KOPT-K1 (cell line): ENCODE results near the gene SFI1.

ENCODE experiments used
- H3K27ac ChIP-seq: fragments of 200-600 bp; sonication (generic); 2 replicates; pipeline ENCODE4 v1.5.1; 2016; ENCODE audit warnings: antibody characterized with exemption, mild to moderate bottlenecking, low read depth, low read length; ENCODE audit not compliant: poor library complexity, severe bottlenecking
- H3K36me3 ChIP-seq: fragments of 200-600 bp; sonication (generic); 2 replicates; pipeline ENCODE4 v1.5.1; 2017; ENCODE audit warnings: antibody characterized with exemption, mild to moderate bottlenecking, low read length, moderate library complexity; ENCODE audit not compliant: insufficient read depth
- H3K9me3 ChIP-seq: fragments of 200-600 bp; sonication (generic); 2 replicates; pipeline ENCODE4 v1.5.1; 2017; ENCODE audit warnings: antibody characterized with exemption, low read length, mild to moderate bottlenecking; ENCODE audit not compliant: insufficient read depth, poor library complexity, severe bottlenecking

SFI1 gene

DNA sequence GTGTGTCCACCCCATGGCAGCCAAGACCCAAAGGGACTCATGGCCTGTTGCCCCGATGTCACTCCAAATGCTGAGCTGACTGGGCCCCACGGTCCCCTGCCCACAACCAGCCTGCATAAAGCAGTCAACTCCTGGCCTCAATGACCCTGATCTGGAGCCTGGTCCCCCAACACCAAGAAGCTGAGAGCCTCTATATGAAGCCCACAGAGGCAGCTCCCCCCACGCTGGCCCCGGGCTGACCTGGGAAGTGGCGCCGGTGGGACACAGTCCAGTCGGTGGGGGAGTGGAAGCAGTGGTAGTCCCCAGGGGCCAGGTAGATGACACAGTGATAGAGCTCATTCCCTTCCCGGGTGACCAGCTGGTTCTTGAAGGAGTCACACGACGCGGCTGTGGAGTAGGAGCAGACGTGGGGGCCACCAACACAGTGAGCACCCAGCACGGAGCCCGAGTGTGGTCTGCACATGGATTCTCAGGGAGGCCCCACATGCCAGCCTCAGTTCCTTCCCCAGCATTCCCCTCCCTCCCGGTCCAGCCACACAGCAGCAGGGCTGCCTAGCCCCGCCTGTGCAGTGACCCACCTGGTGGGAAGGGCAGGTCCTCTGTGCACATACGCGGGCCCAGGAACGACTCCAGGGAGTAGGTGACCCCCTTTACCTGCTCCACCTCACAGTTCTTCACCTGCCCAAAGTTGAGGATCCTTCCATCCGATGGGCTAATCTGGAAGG is 124.6 kb downstream of the SFI1 start:
- Histone ChIP-seq H3K9me3 (no peaks in the 10 kb centered on the region), H3K36me3 (peaks cover 100% of the 10 kb centered on the region), H3K27ac (no peak overlapping the region)

DNA sequence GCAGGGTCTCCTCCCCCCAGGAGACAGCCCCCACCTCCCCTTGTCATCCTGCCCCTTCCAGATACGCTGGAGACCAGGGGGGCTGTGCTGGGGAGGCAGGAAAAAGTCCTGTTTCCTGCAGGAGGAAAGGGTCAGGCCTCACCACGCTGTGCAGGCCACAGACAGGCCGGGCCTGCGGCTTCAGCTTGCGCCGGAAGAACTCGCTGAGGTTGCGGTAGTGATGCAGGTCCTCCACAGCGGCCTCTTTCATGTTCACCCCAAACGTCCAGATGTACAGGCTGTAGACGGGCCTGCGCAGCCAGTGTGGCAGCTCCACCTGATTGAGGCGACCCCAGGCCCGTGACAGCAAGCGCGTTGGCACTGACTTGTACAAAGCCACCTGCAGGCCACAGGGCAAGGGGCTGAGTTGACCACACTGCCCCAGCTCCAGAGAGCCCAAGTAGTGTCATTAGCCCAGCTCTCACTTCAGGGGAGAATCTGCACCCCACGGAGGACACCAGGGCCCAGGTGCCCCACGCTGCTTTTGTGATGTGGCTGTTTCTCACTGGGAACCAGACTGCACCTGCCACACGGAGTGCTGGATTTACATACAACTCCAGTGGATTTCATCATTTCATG is 125.3 kb downstream of the SFI1 start:
- Histone ChIP-seq H3K36me3 (peaks cover 100% of the 10 kb centered on the region), H3K27ac (no peak overlapping the region), H3K9me3 (no peaks in the 10 kb centered on the region)

DNA sequence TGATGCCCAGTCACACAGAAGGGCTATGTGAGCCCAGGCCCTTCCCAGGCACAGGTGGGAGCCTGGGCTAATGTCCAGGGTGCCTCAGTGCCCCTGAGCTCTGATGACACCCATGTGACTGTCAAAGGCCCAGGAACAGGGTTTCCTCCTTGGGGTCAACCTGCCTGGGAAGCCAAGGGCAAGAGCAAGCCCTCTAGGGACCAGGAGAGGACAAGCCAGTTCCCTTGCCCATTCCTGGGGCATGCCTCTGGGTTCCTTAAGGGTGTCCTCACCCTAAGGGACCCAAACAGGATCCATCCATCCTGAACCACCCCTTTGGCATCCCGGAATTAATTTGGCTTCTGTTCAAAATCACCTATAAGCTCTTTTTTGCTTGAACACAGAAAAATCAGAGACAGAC is 126.6 kb downstream of the SFI1 start:
- Histone ChIP-seq H3K36me3 (peaks cover 100% of the 10 kb centered on the region), H3K9me3 (no peaks in the 10 kb centered on the region), H3K27ac (no peak overlapping the region)

DNA sequence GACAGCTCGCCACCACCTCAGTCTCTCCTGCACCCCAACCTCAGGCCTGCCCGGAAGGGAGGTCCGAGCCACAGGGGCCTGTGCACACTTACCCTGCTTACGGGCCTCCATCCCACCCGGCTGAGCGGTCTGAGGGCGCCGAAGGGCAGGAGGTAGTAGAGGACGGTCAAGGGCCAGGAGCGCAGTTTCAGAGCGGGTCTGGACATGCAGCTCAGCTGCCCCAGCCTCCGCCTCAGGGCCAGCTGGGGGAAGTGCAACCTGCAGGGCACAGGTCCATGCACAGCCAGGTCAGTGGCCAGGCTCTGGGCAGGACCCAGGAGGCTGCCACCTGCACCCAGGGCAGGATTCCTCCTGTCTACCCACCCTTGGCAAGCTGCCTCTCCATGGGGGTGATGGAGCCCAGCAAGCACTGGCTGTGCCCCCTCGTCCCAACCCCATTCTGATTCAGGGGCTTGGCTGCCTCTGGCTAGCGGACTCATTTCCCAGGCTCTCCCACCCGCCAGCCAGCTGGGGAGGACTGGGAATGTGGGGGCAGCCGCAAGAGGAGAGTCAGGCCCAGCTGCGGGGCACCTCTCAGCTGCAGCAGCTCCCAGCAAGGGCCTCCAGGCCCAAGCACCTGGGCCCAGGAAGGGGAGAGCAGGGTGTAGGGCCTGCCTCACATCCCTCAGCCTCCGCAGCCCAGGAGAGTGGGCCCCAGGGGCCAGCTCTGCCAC is 127.4 kb downstream of the SFI1 start:
- no peak overlapping the region for H3K27ac ChIP-seq
- H3K36me3 ChIP-seq = peaks cover 100% of the 10 kb centered on the region
- no peaks in the 10 kb centered on the region for H3K9me3 ChIP-seq

DNA sequence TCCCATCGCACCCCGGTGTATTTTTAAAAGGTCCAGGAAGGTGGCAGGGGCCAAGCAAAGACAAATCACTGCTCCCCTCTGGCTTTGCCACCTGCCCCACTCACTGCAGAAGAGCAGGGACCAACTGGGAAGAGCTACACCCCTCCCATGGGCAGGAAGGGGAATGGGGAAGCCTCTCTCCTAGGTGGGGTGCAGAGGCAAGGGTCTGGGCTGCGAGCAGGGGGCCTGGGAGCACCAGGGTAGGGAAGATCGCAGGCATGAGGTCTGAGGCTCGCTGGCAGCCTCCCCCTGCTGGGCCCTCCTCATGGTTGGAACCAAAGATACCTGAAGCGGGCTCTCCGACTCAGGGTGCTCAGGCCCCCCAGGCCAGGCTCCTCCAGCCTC is 128.9 kb downstream of the SFI1 start:
- H3K9me3 ChIP-seq = no peaks in the 10 kb centered on the region
- H3K36me3 ChIP-seq = peaks cover 93% of the 10 kb centered on the region
- no peak overlapping the region for H3K27ac ChIP-seq

DNA sequence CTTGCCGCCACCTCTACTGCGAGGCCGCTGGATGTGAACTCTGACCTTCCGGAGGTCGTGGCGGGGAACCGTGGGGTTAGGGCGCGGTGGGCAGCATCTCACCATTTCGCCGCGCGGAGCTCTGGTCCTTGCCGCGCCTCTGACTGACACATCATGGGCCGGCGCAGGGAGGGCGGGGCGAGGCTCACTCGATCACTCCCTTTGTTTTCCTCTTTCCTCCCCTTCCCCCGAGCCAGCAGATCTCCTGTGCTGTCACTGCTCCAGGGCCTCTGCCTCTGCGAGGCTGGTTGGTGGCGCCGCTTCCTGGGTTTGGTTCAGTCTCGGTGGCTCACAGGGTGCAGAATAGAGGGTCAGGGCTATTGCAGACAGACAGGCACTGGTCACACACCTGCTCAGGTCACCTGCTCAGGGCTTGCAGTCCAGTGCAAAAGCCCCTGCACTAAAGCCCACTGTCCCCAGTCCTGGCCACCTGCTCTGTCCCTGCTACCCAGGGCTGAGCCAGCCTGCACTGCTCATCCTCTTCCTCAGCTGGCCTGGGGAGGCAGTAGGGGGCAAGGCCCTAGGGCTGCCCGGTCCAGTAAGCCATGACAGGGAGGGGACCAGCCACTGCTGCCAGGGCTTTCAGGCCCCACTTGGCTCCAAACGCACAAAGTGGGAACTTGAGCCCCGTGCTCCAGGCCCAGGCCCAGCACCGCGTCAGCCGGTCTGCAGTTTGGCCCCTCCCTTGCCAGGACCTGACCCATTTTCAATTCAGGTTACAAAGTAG is 129.5 kb downstream of the SFI1 start:
- Histone ChIP-seq H3K36me3 (peaks cover 87% of the 10 kb centered on the region), H3K9me3 (no peaks in the 10 kb centered on the region), H3K27ac (no peak overlapping the region)

DNA sequence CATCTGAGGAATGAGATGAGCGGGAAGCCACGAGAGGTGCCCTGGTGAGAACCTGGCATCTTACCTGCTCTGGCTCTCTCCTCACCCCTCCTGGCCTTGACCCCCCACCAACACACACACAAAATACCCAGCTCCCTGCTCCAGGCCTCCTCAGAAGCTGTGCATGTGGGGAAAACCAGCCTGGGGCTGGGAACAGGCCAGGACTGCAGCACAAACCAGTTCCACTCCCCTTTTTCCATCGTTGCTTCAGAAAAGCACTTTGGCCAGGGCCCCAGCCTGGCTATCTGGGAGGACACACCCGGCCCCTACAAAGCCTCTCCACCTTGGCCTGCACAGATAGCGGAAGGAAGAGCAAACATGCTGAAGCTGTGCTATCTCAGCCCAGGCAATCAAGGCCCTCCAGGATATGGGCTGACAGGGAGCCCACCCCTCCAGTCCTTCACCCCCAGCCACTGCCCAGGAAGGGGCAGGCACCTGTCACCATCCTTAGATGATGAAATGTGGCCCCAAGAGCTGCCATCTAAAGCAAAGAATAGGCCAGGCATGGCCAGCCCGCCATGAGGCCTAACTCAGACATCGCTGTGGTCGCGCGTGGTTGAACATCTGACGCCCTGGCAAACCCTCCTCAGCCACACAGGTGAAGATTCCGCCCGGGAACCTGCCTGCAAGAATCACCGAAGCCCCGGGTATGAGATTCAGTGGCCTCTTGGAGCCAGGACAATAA is 130.3 kb downstream of the SFI1 start:
- Histone ChIP-seq H3K27ac (no peak overlapping the region), H3K9me3 (no peaks in the 10 kb centered on the region), H3K36me3 (peaks cover 79% of the 10 kb centered on the region)

DNA sequence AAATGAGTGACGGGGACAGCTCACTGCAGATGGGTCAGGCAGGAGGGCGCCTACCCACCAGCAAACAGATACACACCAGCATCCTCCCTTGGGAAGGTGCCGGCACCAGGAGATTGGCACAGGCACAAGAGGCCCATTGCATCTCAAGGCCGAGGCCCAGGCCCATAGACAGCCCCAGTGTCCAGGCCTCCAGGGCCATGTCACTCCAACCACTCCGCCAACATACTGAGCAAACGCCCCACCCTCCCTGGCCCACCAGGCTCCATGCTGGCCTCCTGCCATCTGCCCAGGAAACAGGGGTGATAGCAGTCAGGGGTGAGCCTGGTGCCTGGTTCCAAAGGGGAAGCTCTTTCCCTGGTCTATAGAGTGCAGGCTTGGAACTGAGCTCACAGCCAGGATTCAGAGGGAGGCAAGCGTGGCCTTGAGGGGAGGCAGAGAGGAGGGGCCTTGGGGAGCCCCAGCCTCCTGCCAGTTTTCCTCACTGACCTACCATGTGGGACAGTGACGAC is 130.9 kb downstream of the SFI1 start:
- Histone ChIP-seq H3K27ac (no peak overlapping the region), H3K9me3 (no peaks in the 10 kb centered on the region), H3K36me3 (peaks cover 72% of the 10 kb centered on the region)

DNA sequence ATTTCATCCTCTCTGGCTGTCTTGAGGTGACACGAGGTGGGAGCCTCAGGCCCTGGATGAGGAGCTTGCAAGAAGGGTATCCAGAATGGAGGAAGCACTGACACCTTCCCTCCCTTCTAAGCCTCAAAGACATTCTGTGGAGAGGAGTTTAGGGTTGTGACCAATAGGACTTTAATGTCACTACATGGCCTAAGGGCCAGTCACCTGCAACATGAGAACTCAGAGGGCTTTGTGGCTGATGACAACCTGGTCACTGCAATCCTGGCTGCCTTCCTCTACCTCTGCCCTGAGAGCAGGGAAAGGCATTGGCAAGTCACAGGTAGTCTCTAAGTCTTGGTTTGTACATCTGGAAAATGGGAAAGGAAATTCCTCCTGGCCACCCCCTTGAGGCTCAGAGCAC is 132.0 kb downstream of the SFI1 start:
- H3K27ac ChIP-seq = no peak overlapping the region
- H3K36me3 ChIP-seq = peaks cover 61% of the 10 kb centered on the region

DNA sequence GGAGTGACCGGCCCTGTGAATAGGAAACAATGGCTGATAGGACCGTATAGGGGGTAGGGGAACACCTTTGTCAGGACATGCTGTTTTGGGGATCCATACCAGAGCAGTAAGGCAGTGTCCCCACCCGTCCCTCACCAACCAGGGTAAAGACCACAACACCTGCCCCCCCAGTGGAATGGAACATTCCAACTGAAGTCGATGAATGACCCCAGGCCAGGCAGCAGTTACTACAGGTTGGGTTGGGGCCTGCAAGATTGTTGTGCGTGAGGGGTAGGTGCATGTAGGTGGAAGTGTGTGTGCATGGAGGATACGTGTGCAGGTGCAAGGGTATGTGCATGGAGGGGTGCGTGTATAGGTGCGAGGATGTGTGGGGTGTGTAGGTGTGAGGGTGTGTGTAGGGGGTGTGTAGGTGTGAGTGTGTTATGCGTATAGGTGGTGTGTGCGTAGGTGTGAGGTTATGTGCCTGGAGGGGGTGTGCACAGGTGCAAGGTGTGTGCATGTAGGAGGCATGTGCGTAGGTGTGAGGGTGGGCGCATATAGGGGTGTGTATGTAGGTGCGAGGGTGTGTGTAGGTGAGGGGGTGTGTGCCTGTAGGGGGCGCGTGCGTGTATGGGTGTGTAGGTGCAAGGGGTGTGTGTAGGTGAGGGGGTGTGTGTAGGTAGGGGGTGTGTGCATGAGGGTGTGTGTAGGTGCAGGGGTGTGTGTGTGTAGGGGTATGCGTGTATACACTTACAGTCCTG is 132.8 kb downstream of the SFI1 start:
- Histone ChIP-seq H3K36me3 (peaks cover 54% of the 10 kb centered on the region), H3K9me3 (no peaks in the 10 kb centered on the region), H3K27ac (peak overlapping the region; percentile 91)

More for the DNA sequence above, 132.0 kb downstream of the SFI1 start:
- H3K9me3 ChIP-seq = no peaks in the 10 kb centered on the region

DNA sequence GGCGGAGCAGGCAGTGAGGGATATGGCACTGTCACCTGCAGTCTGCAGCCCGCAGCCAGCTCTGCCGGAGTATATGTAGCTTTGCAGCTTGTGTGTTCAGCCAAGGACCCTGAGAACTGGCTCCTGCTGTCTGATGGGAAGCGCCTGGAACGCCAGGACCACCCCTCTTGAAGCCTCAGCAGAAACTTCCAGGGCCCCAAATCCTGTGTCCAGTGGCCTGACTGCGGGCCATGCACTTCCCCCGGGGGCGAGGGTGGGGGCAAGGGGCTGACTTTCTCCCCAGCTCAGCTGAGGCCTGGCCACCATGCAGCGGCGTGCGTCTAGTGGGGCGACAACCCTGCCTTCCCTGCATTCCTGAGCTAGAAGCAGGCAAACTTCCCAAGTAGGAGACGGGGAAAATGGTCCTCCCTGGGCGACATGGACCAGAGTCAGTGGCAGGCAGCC is 133.4 kb downstream of the SFI1 start:
- Histone ChIP-seq H3K9me3 (no peaks in the 10 kb centered on the region), H3K36me3 (peaks cover 47% of the 10 kb centered on the region), H3K27ac (peak overlapping the region; percentile 91)

DNA sequence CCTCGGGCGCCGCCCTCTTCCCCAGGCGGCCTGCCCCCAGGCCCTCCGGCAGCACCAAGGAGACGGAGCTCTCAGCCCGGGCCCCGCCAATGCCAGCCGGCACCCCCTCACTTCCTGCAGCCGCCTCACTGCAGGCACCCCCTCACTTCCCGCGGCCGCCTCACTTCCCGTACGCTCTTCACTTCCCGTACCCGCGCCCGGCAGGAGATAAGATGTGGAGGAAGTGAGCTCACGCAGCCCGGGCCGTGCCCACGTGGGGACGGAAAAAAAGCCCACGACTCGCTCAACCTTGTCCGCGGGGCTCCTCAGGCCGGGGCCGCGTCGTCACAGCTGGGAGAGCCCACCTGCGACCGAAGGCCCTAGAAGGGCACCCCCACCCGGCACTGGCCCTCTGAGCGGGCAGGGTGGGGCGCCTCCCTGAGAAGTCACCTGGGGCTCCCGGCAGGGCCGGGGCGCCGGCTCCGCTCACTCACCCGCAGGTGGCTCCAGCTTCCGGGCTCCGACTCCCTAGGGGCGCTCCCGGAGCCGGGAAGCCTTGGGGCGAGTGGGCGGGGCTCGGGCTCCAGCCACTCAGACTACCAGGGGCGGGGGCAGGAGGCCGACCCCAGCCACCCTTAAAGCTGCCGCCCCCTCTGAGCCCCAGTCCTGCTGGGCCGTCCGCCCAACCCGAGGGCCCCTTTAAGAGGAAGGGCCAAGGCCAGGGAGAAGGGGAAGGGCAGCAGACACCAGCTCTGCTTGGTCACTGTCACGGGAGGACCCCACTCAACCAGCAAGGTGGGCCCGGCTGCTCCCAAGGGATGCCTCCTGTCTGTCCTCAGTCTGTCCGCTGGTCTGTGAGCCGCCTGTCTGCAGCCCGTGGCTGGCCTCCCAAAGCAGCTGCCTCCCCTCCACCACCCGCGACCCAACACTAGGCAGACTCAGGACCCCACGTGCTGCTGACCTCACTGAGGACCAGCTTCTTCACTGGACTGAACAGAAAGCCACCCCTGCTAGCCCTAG is 134.3 kb downstream of the SFI1 start:
- Histone ChIP-seq H3K9me3 (no peaks in the 10 kb centered on the region), H3K27ac (peak overlapping the region; percentile 91)

DNA sequence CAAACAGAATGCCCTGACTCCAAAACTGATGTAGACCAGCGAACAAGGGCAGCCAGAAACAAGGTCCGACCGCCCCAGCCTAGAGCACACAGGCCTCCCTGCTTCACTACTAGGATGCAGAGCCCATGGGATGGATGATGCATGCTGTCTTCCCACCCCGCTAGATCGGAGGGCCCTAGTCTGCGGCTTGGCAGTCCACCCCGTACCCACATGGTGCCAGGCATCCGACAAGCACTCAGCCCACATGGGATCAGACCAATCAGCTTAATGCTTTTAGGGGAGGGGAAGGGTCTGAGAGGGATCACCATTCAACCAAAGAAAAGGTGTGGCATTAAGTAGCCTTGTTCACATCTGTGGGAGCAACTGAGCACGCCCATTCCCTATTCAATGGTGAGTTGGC is 135.1 kb downstream of the SFI1 start:
- H3K36me3 ChIP-seq = peaks cover 31% of the 10 kb centered on the region
- peak overlapping the region; percentile 91 for H3K27ac ChIP-seq

More for the DNA sequence above, 134.3 kb downstream of the SFI1 start:
- peaks cover 39% of the 10 kb centered on the region for H3K36me3 ChIP-seq

More for the DNA sequence above, 135.1 kb downstream of the SFI1 start:
- no peaks in the 10 kb centered on the region for H3K9me3 ChIP-seq
